Stomach (tissue), 4 donors: ENCODE results near the gene GSE1.

Experiments used
- EP300 ChIP-seq: sonication (generic); formaldehyde crosslinking; IDR thresholded peaks from one replicate; pipeline ENCODE4 v1.6.1; 2017; ENCODE audit warnings: antibody characterized with exemption
- POLR2A ChIP-seq, 4 donors: fragments of 450-650 bp; IDR thresholded peaks; one replicate each; pipeline ENCODE4 v1.6.1; 2016; ENCODE audit warnings: antibody characterized with exemption in 4 of 4, control low read depth in 2 of 4, mild to moderate bottlenecking in 1 of 4, moderate library complexity in 1 of 4
- POLR2AphosphoS5 ChIP-seq, 3 donors: sonication (generic); formaldehyde crosslinking; IDR thresholded peaks; one replicate each; pipeline ENCODE4 v1.6.1; 2016; ENCODE audit warnings: antibody characterized with exemption in 3 of 3
- TF ChIP-seq, protein P1 (sequence below), 7 experiments: fragments of 450-650 bp in 4 of 7; fragments of 200-600 bp in 3 of 7; sonication (generic) in 3 of 7; IDR thresholded peaks; one replicate each; pipeline ENCODE4 v1.5.1; 2016 to 2019; ENCODE audit warnings: antibody characterized with exemption in 7 of 7, control low read depth in 2 of 7, mild to moderate bottlenecking in 1 of 7

DNA sequence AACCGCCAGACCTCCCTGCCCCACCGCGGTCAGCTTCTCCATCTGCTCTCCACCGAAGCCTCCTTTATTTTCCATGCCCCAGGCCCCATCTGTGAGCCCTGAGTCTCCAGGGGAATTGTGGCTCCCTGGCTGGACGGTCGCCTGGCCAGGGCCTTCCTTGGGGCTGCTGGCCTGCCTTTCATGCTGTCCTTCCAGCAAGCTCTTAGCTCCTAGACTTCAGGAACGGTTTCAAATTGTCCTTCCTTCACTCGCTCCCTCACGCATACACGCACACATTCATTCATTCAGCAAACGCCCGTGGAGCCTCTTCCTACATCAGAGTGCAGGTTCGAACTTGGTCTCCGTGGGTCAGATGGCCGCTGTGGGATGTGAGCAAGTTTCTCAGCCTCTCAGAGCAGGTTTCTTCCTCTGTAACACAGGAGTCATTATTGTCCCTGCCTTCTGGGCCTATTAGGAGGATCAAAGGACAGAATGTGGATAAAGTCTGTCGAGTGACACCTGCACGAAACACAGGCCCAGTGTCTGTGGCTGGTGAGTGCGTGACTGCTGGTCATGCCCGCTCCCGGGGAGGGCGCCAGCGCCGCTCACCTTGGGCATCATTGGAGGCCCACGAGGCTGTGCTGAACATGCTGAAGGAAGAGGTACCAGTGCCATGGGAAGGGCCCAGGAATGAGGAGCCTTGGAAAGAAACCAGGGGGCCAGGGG lies 18.7 kb upstream of the GSE1 start:
- TF ChIP-seq, protein P1, sequence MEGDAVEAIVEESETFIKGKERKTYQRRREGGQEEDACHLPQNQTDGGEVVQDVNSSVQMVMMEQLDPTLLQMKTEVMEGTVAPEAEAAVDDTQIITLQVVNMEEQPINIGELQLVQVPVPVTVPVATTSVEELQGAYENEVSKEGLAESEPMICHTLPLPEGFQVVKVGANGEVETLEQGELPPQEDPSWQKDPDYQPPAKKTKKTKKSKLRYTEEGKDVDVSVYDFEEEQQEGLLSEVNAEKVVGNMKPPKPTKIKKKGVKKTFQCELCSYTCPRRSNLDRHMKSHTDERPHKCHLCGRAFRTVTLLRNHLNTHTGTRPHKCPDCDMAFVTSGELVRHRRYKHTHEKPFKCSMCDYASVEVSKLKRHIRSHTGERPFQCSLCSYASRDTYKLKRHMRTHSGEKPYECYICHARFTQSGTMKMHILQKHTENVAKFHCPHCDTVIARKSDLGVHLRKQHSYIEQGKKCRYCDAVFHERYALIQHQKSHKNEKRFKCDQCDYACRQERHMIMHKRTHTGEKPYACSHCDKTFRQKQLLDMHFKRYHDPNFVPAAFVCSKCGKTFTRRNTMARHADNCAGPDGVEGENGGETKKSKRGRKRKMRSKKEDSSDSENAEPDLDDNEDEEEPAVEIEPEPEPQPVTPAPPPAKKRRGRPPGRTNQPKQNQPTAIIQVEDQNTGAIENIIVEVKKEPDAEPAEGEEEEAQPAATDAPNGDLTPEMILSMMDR (IDR thresholded peaks at IDR 0.05) = no peak
- TF ChIP-seq EP300 (no peak), POLR2A (IDR thresholded peaks at IDR 0.05) (no peak), POLR2AphosphoS5 (IDR thresholded peaks at IDR 0.05) (no peak)
